HG03103 (cell line): ENCODE data around the gene ZNF516.

Experiments
- ATAC-seq: cut with Tn5 transposase; IDR thresholded peaks from one replicate; pipeline ENCODE4 v1.9.1; 2021; ENCODE audit warnings: low read depth; ENCODE audit not compliant: unreplicated experiment

ZNF516 gene

GRCh38 chr18:76507830-76508385 is 12.9 kb upstream of the ZNF516 start:
- no peak for ATAC-seq

- ATAC-seq, result no peak
These were observed 12.1 kb upstream of the ZNF516 start for GRCh38 chr18:76506974-76507764.

GRCh38 chr18:76506395-76506794 is 11.4 kb upstream of the ZNF516 start:
- no peak for ATAC-seq

GRCh38 chr18:76505614-76506013 is 10.6 kb upstream of the ZNF516 start:
- ATAC-seq, result no peak

- no peak for ATAC-seq
These were observed 9.7 kb upstream of the ZNF516 start for GRCh38 chr18:76504749-76505148.

GRCh38 chr18:76503649-76504386 is 8.8 kb upstream of the ZNF516 start:
- no peak for ATAC-seq

- ATAC-seq, result no peak
These were observed 7.5 kb upstream of the ZNF516 start for GRCh38 chr18:76502551-76502950.

- ATAC-seq, result peak; percentile 86
These were observed 4.7 kb upstream of the ZNF516 start for GRCh38 chr18:76499637-76500340.

- ATAC-seq, result no peak
These were observed 4.0 kb upstream of the ZNF516 start for GRCh38 chr18:76499021-76499420.

GRCh38 chr18:76498064-76498463 is 3.0 kb upstream of the ZNF516 start:
- no peak for ATAC-seq

- ATAC-seq, result no peak
These were observed 2.0 kb upstream of the ZNF516 start for GRCh38 chr18:76497021-76497420.

- no peak for ATAC-seq
These were observed 1.3 kb upstream of the ZNF516 start for GRCh38 chr18:76496194-76496890.

- ATAC-seq, result no peak
These were observed 572 bp upstream of the ZNF516 start for GRCh38 chr18:76495435-76496193.

GRCh38 chr18:76494231-76495005 is 624 bp downstream of the ZNF516 start:
- no peak for ATAC-seq

GRCh38 chr18:76493213-76494161 is 1.6 kb downstream of the ZNF516 start:
- peak; percentile 11 for ATAC-seq

GRCh38 chr18:76492669-76493212 is 2.3 kb downstream of the ZNF516 start:
- ATAC-seq, result peak; percentile 65

- ATAC-seq, result no peak
These were observed 3.0 kb downstream of the ZNF516 start for GRCh38 chr18:76491776-76492668.
